ENCODE data around the gene GMCL2. TPM values are rescaled to one million over a fixed set of nuclear protein-coding genes. Genes with fewer than 3 reads are reported as not detected.

GMCL2 gene
- total and polyA plus RNA-seq, 9 of the 15 experiments (the other 6 are each of a cell fraction or from before 2014, with no cell fraction given) = 0.04 TPM; not detected in 8

DNA sequence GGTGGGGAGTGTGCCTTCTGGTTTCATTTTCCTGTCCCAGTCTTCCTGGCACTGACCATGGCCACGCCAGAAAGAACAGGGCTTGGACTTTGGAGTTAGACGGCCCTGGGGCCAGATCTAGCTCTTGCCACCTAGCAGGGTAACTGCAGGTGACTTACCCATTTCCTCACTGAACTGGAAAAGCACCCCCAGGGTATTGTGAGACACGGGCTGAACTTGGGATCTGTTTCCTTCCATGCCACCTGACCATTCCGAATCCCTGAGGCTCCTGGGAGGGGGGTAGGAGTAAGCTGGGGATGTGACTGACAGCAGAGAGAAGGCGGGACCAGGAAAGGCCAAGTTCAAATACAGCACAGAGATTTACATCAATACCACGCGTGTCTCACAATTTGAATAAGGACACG is 26.6 kb upstream of the GMCL2 start:
- no peak overlapping the region for H3K4me3 ChIP-seq
- H3K36me3 ChIP-seq (ENCODE audit: control insufficient read depth, insufficient read depth, low read length) = peaks cover 92% of the 10 kb centered on the region
- ChIA-PET POLR2A (interaction anchor here (0.6 to 12.7 kb wide), 17 partner anchors 9 to 941 kb away, joined by 3 to 162 read pairs (median 4); partner anchors contain the start of genes HNRNPAB, NHP2 and PHYKPL), CTCF (ENCODE audit: low intra/inter-chr PET ratio) (no interaction called here)
- H3K9me1 ChIP-seq (ENCODE audit: control insufficient read depth, insufficient read depth, low read length) = no peaks in the 10 kb centered on the region
- H4K20me1 ChIP-seq (replicated peaks; ENCODE audit: control insufficient read depth, insufficient read depth, low read length) = peaks cover 43% of the 10 kb centered on the region
- intact Hi-C loops (cut with micrococcal nuclease) (no loop called here), in situ Hi-C loops (cut with MboI) (no loop called here)
- TF ChIP-seq ZNF696 (CRISPR knock-in tag; conservative IDR thresholded peaks at IDR 0.05) = no peak
- TF ChIP-seq, protein P1, sequence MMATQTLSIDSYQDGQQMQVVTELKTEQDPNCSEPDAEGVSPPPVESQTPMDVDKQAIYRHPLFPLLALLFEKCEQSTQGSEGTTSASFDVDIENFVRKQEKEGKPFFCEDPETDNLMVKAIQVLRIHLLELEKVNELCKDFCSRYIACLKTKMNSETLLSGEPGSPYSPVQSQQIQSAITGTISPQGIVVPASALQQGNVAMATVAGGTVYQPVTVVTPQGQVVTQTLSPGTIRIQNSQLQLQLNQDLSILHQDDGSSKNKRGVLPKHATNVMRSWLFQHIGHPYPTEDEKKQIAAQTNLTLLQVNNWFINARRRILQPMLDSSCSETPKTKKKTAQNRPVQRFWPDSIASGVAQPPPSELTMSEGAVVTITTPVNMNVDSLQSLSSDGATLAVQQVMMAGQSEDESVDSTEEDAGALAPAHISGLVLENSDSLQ (IDR thresholded peaks at IDR 0.05) = peak; percentile 84
- 0 out of 4 replicates have a peak, but pooled peaks of 1 of the 2 experiments have one; percentile 15 for TF ChIP-seq SIN3A (IDR thresholded peaks at IDR 0.05; ENCODE audit: borderline replicate concordance in 2 of 2, control insufficient read depth in 1 of 2, low read depth in 2 of 2, low read length in 2 of 2)
- no peak for DNase-seq (ENCODE audit: extremely low read depth in 1 of 4, low spot score in 3 of 4)
- no TSS peak for BruUV-seq (replicated peaks)
- peaks cover 0 to 14% of the 10 kb centered on the region in 2 experiments; a peak in 3 of 5 replicates for H3K4me1 ChIP-seq (replicated peaks in 1 of 2; ENCODE audit: control insufficient read depth in 2 of 2, insufficient read depth in 2 of 2, low read length in 2 of 2)
- ATAC-seq = no peak
- no peak overlapping the region for H3K4me2 ChIP-seq (ENCODE audit: insufficient read depth, low read length)
- no peak for FAIRE-seq
- 63% methylated on average over 8 of the region's 8 CpGs for WGBS (ENCODE audit: insufficient coverage, low coverage, missing lambda C conversion rate)
- H3K27me3 ChIP-seq (ENCODE audit: control insufficient read depth in 2 of 2, insufficient read depth in 2 of 2, low read length in 2 of 2) = no peaks in the 10 kb centered on the region
- H3K79me2 ChIP-seq (ENCODE audit: control insufficient read depth, insufficient read depth, low read length) = peaks cover 12% of the 10 kb centered on the region
- no peak overlapping the region for H3K9ac ChIP-seq (ENCODE audit: insufficient read depth in 1 of 2, low read depth in 2 of 2, low read length in 2 of 2)
- H2AFZ ChIP-seq (ENCODE audit: low read depth, low read length) = no peak overlapping the region
- H3K9me3 ChIP-seq (replicated peaks; ENCODE audit: control insufficient read depth, insufficient read depth, low read depth, low read length) = no peaks in the 10 kb centered on the region
- H3K27ac ChIP-seq (ENCODE audit: extremely low read depth, low read depth, low read length) = no peak overlapping the region

DNA sequence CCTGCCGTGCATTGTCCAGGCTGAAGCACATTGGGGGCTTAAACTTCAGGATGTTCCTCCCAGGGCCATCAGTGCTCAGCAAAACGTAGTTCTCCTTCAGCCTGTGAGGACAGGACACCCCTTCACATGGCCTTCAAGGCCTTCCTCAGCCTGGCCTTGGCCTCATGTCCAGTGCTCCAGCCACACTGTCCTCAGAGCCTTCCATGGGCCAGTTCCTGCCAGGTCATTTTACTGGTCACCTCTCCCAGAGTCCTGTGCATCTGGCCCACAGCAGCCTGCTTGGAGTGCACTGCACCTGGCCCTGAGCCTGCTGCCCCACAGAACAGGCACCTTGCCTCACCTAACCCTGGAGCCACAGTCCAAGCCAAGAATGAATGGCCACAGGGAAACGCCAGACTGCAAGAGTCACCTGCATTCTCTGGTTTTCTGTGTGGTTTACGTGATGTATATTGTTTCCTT is 25.9 kb upstream of the GMCL2 start:
- POLR2A ChIA-PET = interaction anchor here (0.6 to 12.7 kb wide), 15 partner anchors 9 to 942 kb away, joined by 3 to 162 read pairs (median 4); partner anchors contain the start of genes HNRNPAB, NHP2 and PHYKPL
- BruUV-seq (replicated peaks) = no TSS peak
- Histone ChIP-seq H3K9me3 (replicated peaks; ENCODE audit: control insufficient read depth, insufficient read depth, low read depth, low read length) (no peaks in the 10 kb centered on the region), H3K36me3 (ENCODE audit: control insufficient read depth, insufficient read depth, low read length) (peaks cover 92% of the 10 kb centered on the region), H3K9me1 (ENCODE audit: control insufficient read depth, insufficient read depth, low read length) (peaks cover 2% of the 10 kb centered on the region), H3K9ac (ENCODE audit: insufficient read depth in 1 of 2, low read depth in 2 of 2, low read length in 2 of 2) (peak overlapping the region in 1 of 2 experiments; percentile 18; a peak in 2 of 4 replicates), H3K27ac (ENCODE audit: extremely low read depth, low read depth, low read length) (peak overlapping the region; percentile 36; the same call in 1 of the 3 replicates), H2AFZ (ENCODE audit: low read depth, low read length) (no peak overlapping the region), H3K4me1 (replicated peaks in 1 of 2; ENCODE audit: control insufficient read depth in 2 of 2, insufficient read depth in 2 of 2, low read length in 2 of 2) (peaks cover 2 to 15% of the 10 kb centered on the region in 2 experiments; a peak in 3 of 5 replicates), H3K27me3 (ENCODE audit: control insufficient read depth in 2 of 2, insufficient read depth in 2 of 2, low read length in 2 of 2) (no peaks in the 10 kb centered on the region), H3K4me2 (ENCODE audit: insufficient read depth, low read length) (no peak overlapping the region), H3K79me2 (ENCODE audit: control insufficient read depth, insufficient read depth, low read length) (peaks cover 19% of the 10 kb centered on the region), H4K20me1 (replicated peaks; ENCODE audit: control insufficient read depth, insufficient read depth, low read length) (peaks cover 48% of the 10 kb centered on the region), H3K4me3 (no peak overlapping the region)
- FAIRE-seq = no peak
- in situ Hi-C loops (cut with MboI) = no loop called here
- no peak for DNase-seq (ENCODE audit: extremely low read depth in 1 of 4, low spot score in 3 of 4)
- ATAC-seq = peak; percentile 23
- CTCF ChIA-PET (ENCODE audit: low intra/inter-chr PET ratio) = no interaction called here
- intact Hi-C loops (cut with micrococcal nuclease) = no loop called here
- 53% methylated on average over 4 of the region's 4 CpGs for WGBS (ENCODE audit: insufficient coverage, low coverage, missing lambda C conversion rate)
- peak; percentile 62; the same call in 1 of the 2 replicates for TF ChIP-seq ZNF134 (CRISPR knock-in tag; conservative IDR thresholded peaks at IDR 0.05)
- no peak for TF ChIP-seq KLF6 (CRISPR knock-in tag; IDR thresholded peaks at IDR 0.05; ENCODE audit: borderline replicate concordance)
- TF ChIP-seq, protein P2, sequence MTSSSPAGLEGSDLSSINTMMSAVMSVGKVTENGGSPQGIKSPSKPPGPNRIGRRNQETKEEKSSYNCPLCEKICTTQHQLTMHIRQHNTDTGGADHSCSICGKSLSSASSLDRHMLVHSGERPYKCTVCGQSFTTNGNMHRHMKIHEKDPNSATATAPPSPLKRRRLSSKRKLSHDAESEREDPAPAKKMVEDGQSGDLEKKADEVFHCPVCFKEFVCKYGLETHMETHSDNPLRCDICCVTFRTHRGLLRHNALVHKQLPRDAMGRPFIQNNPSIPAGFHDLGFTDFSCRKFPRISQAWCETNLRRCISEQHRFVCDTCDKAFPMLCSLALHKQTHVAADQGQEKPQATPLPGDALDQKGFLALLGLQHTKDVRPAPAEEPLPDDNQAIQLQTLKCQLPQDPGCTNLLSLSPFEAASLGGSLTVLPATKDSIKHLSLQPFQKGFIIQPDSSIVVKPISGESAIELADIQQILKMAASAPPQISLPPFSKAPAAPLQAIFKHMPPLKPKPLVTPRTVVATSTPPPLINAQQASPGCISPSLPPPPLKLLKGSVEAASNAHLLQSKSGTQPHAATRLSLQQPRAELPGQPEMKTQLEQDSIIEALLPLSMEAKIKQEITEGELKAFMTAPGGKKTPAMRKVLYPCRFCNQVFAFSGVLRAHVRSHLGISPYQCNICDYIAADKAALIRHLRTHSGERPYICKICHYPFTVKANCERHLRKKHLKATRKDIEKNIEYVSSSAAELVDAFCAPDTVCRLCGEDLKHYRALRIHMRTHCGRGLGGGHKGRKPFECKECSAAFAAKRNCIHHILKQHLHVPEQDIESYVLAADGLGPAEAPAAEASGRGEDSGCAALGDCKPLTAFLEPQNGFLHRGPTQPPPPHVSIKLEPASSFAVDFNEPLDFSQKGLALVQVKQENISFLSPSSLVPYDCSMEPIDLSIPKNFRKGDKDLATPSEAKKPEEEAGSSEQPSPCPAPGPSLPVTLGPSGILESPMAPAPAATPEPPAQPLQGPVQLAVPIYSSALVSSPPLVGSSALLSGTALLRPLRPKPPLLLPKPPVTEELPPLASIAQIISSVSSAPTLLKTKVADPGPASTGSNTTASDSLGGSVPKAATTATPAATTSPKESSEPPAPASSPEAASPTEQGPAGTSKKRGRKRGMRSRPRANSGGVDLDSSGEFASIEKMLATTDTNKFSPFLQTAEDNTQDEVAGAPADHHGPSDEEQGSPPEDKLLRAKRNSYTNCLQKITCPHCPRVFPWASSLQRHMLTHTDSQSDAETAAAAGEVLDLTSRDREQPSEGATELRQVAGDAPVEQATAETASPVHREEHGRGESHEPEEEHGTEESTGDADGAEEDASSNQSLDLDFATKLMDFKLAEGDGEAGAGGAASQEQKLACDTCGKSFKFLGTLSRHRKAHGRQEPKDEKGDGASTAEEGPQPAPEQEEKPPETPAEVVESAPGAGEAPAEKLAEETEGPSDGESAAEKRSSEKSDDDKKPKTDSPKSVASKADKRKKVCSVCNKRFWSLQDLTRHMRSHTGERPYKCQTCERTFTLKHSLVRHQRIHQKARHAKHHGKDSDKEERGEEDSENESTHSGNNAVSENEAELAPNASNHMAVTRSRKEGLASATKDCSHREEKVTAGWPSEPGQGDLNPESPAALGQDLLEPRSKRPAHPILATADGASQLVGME (CRISPR knock-in tag; IDR thresholded peaks at IDR 0.05) = no peak
- no peak for TF ChIP-seq BRD4 (IDR thresholded peaks at IDR 0.05)
- no peak for TF ChIP-seq CHCHD3 (CRISPR knock-in tag; IDR thresholded peaks at IDR 0.05)

All from K562 (cell line).